Sigmoid colon (tissue), 4 donors: ENCODE data around the gene MBTPS2.

Source experiments
- CTCF ChIP-seq, 4 experiments: fragments of 450-650 bp in 3 of 4; fragments of 200-600 bp in 1 of 4; IDR thresholded peaks; one replicate each; pipeline ENCODE4 v1.5.1; 2016 to 2019; ENCODE audit warnings: antibody characterized with exemption in 4 of 4, mild to moderate bottlenecking in 3 of 4, moderate library complexity in 2 of 4
- EP300 ChIP-seq, 4 donors: sonication (generic); formaldehyde crosslinking; IDR thresholded peaks; one replicate each; pipeline ENCODE4 v1.6.1; 2017; ENCODE audit warnings: antibody characterized with exemption in 4 of 4
- POLR2AphosphoS5 ChIP-seq, 4 donors: sonication (generic); formaldehyde crosslinking; IDR thresholded peaks; one replicate each; pipeline ENCODE4 v1.6.1; 2017; ENCODE audit warnings: antibody characterized with exemption in 4 of 4

GRCh38 chrX:21933077-21933476 is 93.7 kb downstream of the MBTPS2 start:
- TF ChIP-seq CTCF (IDR thresholded peaks at IDR 0.05) = no peak
- TF ChIP-seq POLR2AphosphoS5 (IDR thresholded peaks at IDR 0.05) = no peak
- TF ChIP-seq EP300 (IDR thresholded peaks at IDR 0.05) = no peak
